ENCODE data around the gene OAF.
"Not testable (repeated sequence)": the region's sequence is repeated elsewhere in the genome, so short reads cannot be mapped to it uniquely, and the experiment has no call there.

The OAF gene

DNA sequence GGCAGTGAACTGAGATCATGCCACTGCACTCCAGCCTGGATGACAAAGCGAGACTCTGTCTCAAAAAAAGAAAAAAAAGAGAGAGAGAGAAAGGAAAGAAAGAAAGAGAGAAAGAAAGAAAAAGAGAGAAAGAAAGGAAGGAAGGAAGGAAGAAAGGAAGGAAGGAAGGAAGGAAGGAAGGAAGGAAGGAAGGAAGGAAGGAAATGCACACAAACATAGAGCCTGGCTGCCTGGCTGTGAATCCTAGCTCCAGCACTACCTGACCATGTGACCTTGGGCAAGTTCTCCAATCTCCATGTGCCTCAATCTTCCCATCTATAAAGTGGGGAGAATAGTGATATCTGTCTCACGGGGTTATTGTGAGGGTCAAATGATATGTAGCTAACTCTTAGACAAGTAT lies 63.1 kb downstream of the OAF start:
- DNase-seq: not testable (repeated sequence)

- DNase-seq: no peak
Measured at GRCh38 chr11:120279502-120279901, 68.7 kb downstream of the OAF start.
